Right lobe of liver (tissue), 6 donors: ENCODE measurements around the gene FIZ1. TPM values are rescaled to one million over a fixed set of nuclear protein-coding genes. Genes with fewer than 3 reads are reported as not detected.

Experiments
- ATAC-seq, 4 donors: fragments of 200-7000 bp; cut with Tn5 transposase; one replicate each; pipeline ENCODE4 v1.9.1; 2020; ENCODE audit warnings: mild to moderate bottlenecking in 4 of 4, moderate library complexity in 4 of 4
- DNase-seq, 3 donors: peaks; one replicate each; pipeline ENCODE4 v3.0.0-alpha.2; 2020
- H3K27ac ChIP-seq, 3 donors: fragments of 200-600 bp; one replicate each; pipeline ENCODE4 v1.8.0; 2022
- H3K27me3 ChIP-seq, 2 donors: fragments of 200-600 bp; one replicate each; pipeline ENCODE4 v1.8.0; 2022
- H3K36me3 ChIP-seq, 4 donors: fragments of 200-600 bp; sonication (generic) in 1 of 4; one replicate each; pipeline versions ENCODE4 v1.5.1 to v1.8.0; 2017 to 2022; ENCODE audit warnings: control low read depth in 1 of 4
- H3K4me1 ChIP-seq, 4 donors: fragments of 200-600 bp; sonication (generic) in 1 of 4; one replicate each; pipeline versions ENCODE4 v1.5.1 to v1.8.0; 2017 to 2022; ENCODE audit warnings: control low read depth in 1 of 4
- H3K4me3 ChIP-seq, 3 donors: fragments of 200-600 bp; one replicate each; pipeline ENCODE4 v1.8.0; 2022
- H3K9me3 ChIP-seq, 4 donors: fragments of 200-600 bp; sonication (generic) in 1 of 4; one replicate each; pipeline versions ENCODE4 v1.5.1 to v1.8.0; 2017 to 2022; ENCODE audit warnings: control low read depth in 1 of 4
- POLR2A ChIP-seq: fragments of 450-650 bp; IDR thresholded peaks from one replicate; pipeline ENCODE4 v1.6.1; 2017; ENCODE audit warnings: antibody characterized with exemption, mild to moderate bottlenecking
- WGBS: methylation state at CpG from one replicate; pipeline ENCODE4 v1.1.6; 2018; ENCODE audit warnings: low coverage, low lambda C conversion rate; ENCODE audit not compliant: insufficient coverage; ENCODE audit errors: missing lambda C conversion rate; 5-methylcytosine and 5-hydroxymethylcytosine counted together
- intact Hi-C, 2 donors: fragments of 100-400 bp; cut with DNase I; formaldehyde crosslinking; loops; one replicate each; pipeline versions ENCODE4 v1.11.2 to v1.14.1; 2022
- total RNA-seq, 6 experiments: library from RNA; depleted of rRNA in 2 of 6; stranded (reverse); fragments of >200 nt in 2 of 6; fragmentation: NEBNext Ultra II Directional in 3 of 6; extraction: Animal tissue kit (Norgen Biotek cat#: 25700) in 3 of 6; gene quantifications; one replicate each; pipeline versions ENCODE4 v1.1.0 to v1.2.4, GENCODE V29; 2016 to 2023
- TF ChIP-seq, protein P1 (sequence below), 4 donors: fragments of 200-600 bp in 3 of 4; fragments of 450-650 bp in 1 of 4; IDR thresholded peaks; one replicate each; pipeline versions ENCODE4 v1.5.1 to v1.8.0; 2016 to 2022; ENCODE audit warnings: antibody characterized with exemption in 4 of 4, mild to moderate bottlenecking in 2 of 4
- donor health status: DM: no; HTN: yes; CAD: no.
- donor health status: DM: no; HTN: no; CAD: no.
- donor health status: DM: no; HTN: no; CAD: no.
- donor health status: DM: no; HTN: yes; CAD: no.
- donor health status: DM: no; HTN: yes; CAD: no.

FIZ1 gene
- total RNA-seq, 6 experiments from 2014 or later = 3.0 to 13.1 (median 5.1) TPM

DNA sequence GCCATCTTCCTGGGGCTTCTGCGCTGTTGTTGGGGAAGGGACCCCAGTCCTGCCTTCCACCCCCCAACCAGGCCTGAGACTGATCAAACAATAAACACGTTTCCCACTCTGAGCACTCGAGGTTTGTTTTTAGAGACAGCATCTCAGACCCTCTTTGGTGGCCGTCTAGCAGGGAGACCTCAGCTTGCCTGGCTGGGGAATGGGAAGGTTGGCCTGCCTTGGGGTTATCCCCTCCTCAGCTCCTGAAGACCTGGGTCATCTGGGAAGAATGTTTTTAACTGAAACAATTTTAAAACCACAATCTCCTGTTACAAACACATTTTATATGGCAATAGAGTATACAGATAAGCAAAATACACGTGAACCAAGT lies 46.2 kb upstream of the FIZ1 start:
- TF ChIP-seq, protein P1, sequence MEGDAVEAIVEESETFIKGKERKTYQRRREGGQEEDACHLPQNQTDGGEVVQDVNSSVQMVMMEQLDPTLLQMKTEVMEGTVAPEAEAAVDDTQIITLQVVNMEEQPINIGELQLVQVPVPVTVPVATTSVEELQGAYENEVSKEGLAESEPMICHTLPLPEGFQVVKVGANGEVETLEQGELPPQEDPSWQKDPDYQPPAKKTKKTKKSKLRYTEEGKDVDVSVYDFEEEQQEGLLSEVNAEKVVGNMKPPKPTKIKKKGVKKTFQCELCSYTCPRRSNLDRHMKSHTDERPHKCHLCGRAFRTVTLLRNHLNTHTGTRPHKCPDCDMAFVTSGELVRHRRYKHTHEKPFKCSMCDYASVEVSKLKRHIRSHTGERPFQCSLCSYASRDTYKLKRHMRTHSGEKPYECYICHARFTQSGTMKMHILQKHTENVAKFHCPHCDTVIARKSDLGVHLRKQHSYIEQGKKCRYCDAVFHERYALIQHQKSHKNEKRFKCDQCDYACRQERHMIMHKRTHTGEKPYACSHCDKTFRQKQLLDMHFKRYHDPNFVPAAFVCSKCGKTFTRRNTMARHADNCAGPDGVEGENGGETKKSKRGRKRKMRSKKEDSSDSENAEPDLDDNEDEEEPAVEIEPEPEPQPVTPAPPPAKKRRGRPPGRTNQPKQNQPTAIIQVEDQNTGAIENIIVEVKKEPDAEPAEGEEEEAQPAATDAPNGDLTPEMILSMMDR (IDR thresholded peaks at IDR 0.05) = no peak
- no peak for TF ChIP-seq POLR2A

DNA sequence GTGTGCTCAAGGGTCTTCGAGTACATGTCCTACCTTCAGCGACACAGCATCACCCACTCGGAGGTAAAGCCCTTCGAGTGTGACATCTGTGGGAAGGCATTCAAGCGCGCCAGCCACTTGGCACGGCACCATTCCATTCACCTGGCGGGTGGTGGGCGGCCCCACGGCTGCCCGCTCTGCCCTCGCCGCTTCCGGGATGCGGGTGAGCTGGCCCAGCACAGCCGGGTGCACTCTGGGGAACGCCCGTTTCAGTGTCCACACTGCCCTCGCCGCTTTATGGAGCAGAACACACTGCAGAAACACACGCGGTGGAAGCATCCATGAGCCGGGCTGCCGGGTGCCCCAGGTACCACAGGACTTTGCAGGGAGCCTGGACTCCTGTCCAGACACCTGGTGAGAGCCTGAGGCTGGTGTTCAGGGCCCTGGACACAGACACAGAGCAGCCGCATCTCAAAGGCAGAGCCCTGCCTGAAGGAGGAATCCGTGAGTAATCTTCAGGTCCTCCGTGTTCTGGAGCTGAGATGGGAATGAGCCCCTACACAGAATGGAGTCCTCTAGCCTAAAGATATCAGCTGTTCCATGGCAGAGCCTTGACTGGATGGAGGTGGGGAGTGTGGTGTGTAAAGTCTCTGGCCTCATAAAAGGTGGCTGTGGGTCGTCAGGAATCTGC lies 45.7 kb upstream of the FIZ1 start:
- Histone ChIP-seq H3K9me3 (no peaks in the 10 kb centered on the region), H3K4me3 (no peak overlapping the region), H3K27ac (no peak overlapping the region), H3K36me3 (peaks cover 0 to 10% (median 0%) of the 10 kb centered on the region in 4 donors), H3K27me3 (no peaks in the 10 kb centered on the region), H3K4me1 (peaks cover 0 to 39% (median 8%) of the 10 kb centered on the region in 4 donors)
- no peak for ATAC-seq
- TF ChIP-seq POLR2A = no peak
- TF ChIP-seq, protein P1 (IDR thresholded peaks at IDR 0.05) = no peak
- DNase-seq = peak in 1 of 3 donors; percentile 22
- 80% methylated on average over 1 of the region's 28 CpGs for WGBS
- intact Hi-C loops = no loop called here

More for the DNA sequence above, 46.2 kb upstream of the FIZ1 start:
- no peaks in the 10 kb centered on the region for H3K27me3 ChIP-seq
- DNase-seq (no peak), ATAC-seq (no peak)
- H3K9me3 ChIP-seq = no peaks in the 10 kb centered on the region
- peaks cover 0 to 10% (median 0%) of the 10 kb centered on the region in 4 donors for H3K36me3 ChIP-seq
- WGBS = 87% methylated on average over 2 of the region's 5 CpGs
- intact Hi-C loops = no loop called here
- no peak overlapping the region for H3K4me3 ChIP-seq
- H3K27ac ChIP-seq = no peak overlapping the region
- H3K4me1 ChIP-seq = peaks cover 0 to 34% (median 5%) of the 10 kb centered on the region in 4 donors

DNA sequence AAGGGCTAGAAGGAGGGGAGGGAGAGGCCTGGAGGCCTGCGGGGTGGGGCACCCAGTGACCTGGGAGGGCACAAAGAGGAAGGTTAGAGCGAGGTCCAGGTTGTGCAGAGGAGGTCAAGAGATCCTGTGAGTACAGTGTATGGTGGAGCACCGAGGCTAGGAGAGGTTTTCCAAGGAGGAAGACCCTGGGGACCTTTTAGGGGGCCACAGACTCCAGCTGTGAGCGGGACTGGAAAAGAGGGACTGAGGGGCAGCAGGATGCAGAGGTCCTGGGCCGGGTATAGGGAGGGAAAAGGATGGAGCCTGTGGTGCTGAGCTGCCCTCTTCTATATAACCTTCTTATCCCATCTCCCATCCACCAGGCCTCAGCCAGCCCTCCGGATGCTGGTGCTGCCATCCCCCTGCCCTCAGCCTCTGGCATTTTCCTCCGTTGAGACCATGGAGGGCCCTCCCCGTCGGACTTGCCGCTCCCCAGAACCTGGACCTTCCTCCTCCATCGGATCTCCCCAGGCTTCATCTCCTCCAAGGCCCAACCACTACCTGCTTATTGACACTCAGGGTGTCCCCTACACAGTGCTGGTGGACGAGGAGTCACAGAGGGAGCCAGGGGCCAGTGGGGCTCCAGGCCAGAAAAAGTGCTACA lies 45.0 kb upstream of the FIZ1 start:
- intact Hi-C loops = no loop called here
- whole genome bisulfite sequencing = 34% methylated on average over 8 of the region's 12 CpGs
- TF ChIP-seq POLR2A = no peak
- TF ChIP-seq, protein P1 (IDR thresholded peaks at IDR 0.05) = no peak
- Histone ChIP-seq H3K4me1 (peaks cover 0 to 44% (median 11%) of the 10 kb centered on the region in 4 donors), H3K27me3 (no peaks in the 10 kb centered on the region), H3K36me3 (peaks cover 0 to 10% (median 0%) of the 10 kb centered on the region in 4 donors), H3K27ac (peak overlapping the region; percentile 63 to 76 (median 67)), H3K9me3 (no peaks in the 10 kb centered on the region), H3K4me3 (peak overlapping the region; percentile 74 to 85 (median 81))
- ATAC-seq = no peak
- peak in 2 of 3 donors; percentile 24 to 50 for DNase-seq

DNA sequence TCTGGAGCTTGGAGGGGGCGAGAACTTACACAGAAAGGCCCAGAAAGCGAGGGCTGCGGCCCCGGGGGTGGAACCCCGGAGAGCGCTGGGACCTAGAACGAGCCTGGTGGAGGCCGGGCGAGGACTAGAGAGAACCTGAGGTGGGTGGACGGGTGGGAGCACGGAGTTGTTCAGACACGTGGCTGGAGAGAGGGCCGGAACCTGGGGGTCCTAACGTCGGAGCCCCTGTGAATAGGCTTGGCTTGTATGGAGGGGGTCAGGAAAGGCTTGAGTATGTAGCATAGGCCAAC lies 44.5 kb upstream of the FIZ1 start:
- peak in 1 of 3 donors; percentile 57 for DNase-seq
- peak overlapping the region; percentile 74 to 85 (median 81) for H3K4me3 ChIP-seq
- 1% methylated on average over 9 of the region's 15 CpGs for WGBS
- H3K9me3 ChIP-seq = no peaks in the 10 kb centered on the region
- H3K27me3 ChIP-seq = no peaks in the 10 kb centered on the region
- peaks cover 0 to 10% (median 0%) of the 10 kb centered on the region in 4 donors for H3K36me3 ChIP-seq
- H3K4me1 ChIP-seq = peaks cover 0 to 44% (median 12%) of the 10 kb centered on the region in 4 donors
- no peak for TF ChIP-seq POLR2A
- TF ChIP-seq, protein P1 (IDR thresholded peaks at IDR 0.05) = no peak
- ATAC-seq = no peak
- intact Hi-C loops = no loop called here
- peak overlapping the region; percentile 63 to 76 (median 67) for H3K27ac ChIP-seq
